ENCODE results near the gene IGSF10.

The IGSF10 gene

GRCh38 chr3:151459358-151459757 lies 1.5 kb downstream of the IGSF10 start:
- no peak for DNase-seq

DNA sequence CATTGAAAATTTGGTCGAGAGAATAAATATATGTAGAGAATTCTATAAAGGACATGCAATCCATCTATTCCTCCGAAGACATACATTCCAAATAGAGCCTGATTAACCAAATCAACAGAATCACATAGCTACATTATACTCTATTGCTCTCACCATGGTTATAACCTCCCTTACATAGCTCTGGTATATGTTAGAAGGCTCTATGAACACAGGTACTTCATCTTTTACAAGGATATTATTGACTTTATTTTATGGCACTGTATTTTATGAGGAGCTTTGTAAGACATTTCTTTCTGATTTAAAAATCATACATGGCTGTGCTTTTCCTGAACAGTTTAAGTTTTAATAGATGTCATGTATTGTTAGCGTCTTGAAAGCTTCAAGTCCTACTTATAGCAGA lies 4.8 kb downstream of the IGSF10 start:
- DNase-seq: no peak

- no peak for DNase-seq
These were observed 8.0 kb downstream of the IGSF10 start for GRCh38 chr3:151452841-151453240.

- no peak for DNase-seq
These were observed 8.5 kb downstream of the IGSF10 start for GRCh38 chr3:151452368-151452767.

GRCh38 chr3:151446002-151446340 lies 14.9 kb downstream of the IGSF10 start:
- no peak for DNase-seq

DNA sequence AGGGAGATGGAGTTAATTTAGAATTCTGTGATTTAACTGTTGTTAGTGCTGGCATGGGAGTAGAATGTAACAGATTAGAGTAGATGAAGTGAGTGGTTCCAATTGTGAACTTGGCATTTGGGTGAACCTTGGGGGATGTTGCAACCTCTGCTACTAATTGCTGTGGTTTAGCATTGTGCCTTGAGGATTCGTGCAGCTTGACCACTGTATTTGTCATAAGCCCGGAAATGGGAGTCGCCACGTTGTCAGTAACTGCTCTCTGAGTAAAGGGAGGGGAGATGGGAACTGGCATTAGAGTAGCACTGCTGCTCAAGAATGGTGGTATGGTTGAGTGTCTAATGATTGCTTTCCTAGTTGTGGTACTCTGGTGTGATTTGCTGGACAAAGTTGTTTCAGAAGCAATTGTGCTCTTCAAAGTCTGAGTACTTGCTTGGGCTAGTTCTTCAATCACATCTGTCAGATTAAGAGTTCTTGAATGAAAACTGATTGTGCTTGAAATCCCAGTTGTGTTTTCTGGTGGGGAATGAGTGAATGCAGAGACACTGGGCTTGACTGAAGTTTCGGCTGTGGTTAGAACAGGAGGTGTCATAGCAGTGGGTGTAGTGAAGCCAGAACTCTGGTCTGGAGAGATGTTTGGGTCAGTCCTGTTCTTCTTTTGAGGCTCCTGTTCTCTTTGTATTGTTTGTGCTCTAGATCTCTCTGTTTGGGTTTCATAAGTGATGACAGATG lies 15.4 kb downstream of the IGSF10 start:
- DNase-seq: no peak

DNA sequence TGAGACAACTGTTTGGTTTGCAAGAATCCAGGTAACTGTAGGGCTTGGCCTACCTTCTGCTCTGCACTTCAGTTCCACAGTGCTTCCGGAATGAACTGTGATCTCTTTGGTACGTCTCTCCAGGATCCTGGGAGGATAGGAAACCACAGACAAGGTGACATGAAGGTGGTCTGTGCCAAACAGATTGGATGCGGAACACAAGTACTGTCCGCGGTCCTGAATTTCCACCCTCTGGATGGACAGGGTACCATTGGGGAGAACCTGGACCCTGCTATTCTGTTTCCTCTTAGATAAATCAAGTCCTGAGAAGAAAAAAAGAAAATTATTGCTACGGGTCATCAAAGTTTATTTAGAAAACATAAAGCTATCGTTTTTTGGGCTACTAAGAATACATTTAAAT lies 17.3 kb downstream of the IGSF10 start:
- DNase-seq: no peak

GRCh38 chr3:151440940-151441339 lies 19.9 kb downstream of the IGSF10 start:
- no peak for DNase-seq

GRCh38 chr3:151439652-151440125 lies 21.2 kb downstream of the IGSF10 start:
- no peak for DNase-seq

GRCh38 chr3:151437906-151438305 lies 23.0 kb downstream of the IGSF10 start:
- no peak for DNase-seq

DNA sequence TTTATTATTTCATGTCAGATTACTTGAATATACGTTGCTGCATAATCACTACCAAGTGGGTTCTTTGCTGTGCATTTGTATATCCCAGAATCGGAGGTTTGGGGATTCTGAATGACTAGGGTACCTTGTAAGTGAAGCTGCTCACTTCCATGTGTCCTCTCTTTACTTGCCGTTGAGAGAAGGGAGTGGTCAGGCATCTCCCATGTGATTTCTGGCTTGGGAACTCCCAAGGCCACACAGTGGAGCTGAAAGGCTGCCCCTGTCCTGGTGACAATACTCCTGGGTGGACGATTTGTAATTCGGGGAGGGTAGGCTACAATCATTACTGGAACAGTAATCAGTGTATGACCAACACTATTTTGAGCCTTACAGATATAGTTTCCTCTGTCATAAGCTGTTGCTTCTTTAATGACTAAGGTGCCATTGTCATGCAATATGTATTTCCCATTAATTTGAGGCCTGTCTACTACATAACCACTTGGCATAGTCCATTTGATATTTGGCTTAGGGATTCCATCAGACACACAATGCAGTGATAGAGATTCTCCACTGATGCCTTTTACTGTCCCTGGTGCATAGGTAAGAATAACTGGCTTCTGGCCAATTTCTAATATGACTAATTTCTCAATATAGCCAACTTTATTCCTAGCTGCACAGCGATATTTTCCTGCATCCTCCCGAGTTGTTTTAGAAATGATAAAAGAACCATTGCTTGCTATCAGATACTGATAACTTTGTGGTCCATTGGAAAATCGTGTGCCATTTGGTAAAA lies 24.0 kb downstream of the IGSF10 start:
- DNase-seq: no peak

GRCh38 chr3:151434151-151434890 lies 26.5 kb downstream of the IGSF10 start:
- DNase-seq: no peak

DNA sequence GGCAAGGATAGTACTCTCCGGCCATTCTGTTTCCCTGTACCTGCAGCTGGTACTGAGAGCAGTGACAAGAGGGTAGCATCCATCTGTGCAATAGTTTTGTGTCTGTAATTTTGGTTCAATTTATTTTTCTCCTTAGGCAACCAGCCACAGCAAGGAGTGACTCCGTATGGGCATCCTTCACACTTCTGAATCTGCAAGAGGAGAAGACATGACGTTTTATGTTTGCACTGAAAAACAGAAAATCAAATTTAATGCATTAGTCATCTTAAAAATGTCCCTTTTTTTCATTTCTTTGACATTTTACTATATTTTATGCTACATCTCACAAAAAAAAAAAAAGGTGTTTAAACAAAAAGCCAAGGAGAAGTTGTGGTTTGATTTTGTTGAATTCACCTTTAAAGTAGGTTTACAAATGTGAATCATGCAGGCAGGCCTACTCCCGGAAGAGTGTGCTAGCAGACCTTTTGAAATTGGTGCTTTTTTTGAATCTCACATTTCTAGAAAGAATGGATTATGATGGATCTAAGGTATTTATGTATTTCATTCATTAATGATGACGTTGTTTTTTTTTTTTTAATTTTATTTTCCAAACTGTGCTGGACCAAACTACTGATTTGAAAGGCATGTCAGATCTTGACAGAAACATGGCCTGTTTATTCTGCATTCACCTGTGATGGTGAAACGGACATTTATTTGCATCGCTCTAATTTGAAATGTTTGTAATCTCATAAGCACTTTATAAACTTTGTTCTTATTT lies 28.1 kb downstream of the IGSF10 start:
- no peak for DNase-seq

DNA sequence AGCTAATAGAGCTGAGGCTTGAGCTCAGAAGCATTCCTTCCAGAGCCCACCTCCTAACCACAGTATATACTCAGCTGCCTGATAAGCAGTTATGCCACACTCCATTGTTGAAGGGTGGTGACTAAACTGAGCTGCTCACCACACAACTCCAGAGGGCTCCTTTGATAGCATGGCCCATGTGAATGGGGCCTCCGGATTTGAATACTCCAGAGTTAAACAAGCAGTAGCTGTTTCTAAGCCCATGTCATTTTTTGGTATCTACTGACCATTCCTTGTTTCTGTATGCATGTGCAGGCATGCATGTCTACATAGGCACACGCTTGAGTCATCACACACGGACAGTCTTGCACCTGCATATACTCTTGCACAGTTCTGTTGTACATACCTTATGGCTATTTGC lies 28.9 kb downstream of the IGSF10 start:
- DNase-seq: no peak

DNA sequence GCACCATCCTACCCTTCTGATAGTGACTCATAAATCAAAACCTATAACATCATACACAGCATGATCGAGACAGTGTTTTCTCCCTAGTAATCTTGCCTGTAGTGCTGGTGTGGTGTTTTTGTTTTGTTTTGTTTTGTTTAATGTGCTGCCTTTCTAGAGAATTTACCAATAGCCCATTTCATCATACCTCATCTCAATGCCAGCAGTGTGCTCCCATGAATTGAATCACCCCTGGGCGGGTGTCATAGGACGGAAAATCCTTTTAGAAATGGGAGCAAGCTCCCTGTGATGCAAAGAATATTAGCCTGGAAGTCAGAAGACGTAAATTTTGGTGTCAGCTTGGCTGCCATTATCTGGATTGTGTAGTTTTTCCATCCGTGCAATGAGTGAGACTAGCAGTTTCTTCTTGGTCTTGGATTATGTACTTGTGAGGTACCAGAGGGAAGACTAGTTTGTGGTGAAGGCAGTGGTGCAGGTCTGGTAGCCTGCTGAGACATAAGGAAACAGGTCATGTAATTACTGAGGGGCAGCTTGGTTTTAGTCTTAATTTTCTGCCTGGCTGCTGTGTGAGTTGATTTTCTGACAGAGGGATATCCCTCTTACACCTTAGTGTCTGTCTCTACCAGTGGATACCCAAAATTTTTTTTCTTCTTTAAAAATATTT lies 29.9 kb downstream of the IGSF10 start:
- DNase-seq: no peak

DNA sequence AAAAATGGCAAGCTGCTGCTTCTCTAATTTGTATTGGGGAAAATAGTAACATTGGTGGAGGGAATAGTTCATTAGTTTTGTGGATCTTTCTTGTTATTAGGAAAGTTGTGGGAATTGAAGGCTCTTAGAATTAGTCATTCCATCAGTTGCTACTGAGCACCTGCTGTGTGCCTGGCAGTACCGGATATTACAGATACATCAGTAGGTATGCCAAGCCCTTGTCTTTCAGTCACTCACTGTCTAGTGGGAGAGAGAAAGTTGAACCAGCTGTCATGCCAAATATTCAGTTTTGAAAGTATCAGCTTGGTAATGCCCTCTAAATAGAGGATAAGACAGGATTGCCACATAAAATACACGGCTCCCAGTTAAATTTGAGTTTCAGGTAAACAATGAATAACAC lies 32.5 kb downstream of the IGSF10 start:
- DNase-seq: no peak

DNA sequence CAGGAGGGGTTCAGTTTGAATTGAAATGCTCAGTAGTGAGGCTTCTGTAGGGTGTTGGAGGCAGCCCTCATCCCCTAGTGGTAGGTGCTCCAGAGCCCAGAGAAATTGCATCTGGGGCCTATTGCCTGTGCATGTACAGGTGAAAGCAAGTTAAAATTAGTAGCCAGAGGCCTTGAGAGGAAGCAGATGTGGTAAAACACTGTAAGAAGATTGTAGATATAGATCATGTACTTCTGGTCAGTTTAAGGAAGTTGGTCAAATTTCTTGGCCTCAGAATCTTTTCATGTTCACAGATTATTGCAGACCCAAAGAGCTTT lies 34.6 kb downstream of the IGSF10 start:
- DNase-seq: no peak

DNA sequence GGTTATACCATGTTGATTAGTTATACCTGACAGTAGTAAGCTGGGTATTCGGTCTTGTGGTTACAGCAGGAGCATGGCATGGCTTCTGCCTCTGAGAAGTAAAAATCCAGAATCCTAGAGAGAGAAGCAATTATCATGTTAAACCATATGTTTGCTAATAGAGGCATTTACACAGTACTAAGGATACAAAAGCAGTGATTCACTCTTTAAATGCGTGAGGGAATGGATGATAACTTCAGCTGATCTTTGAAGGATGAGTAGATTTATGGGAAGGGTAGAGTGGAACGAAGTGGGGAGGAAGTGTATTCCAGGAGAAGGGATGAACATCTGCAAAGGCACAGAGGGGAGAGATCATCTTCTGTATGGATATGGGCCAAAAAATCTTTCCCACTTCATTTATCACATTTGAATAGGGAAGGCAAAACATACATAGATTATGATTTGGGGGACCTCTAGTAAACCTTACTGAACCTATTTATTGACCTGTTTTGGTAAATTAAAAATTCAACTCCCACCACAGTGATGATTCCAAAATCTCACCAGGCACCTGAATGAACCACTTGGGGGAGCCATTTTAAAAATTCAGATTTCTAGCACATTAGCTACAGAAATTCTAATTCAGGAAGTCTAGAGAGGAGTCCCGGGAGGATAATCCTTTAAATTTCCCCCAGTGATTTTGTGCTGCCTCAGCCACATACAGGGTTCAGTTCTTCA lies 35.1 kb downstream of the IGSF10 start:
- no peak for DNase-seq

GRCh38 chr3:151423091-151423490 lies 37.8 kb downstream of the IGSF10 start:
- DNase-seq: no peak

DNA sequence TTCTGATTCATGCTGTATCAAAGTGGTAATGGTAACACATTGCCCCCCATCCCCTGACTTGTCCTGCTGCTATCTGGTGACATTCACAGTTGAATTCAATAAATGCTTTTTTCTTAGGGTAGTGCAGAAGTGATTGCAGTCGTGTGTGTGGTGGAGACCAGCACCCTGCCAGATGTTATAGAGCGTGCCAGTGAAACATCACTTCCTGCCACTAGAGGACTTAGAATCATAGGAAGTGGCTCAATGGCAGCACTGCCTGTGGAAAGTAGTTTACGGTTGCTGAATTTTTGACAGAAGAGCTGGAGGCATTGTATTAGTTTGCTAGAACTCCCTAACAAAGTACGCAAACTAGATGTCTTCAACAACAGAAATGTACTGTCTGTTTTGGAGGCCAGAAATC lies 38.9 kb downstream of the IGSF10 start:
- DNase-seq: no peak

GRCh38 chr3:151419806-151420205 lies 41.1 kb downstream of the IGSF10 start:
- DNase-seq: no peak

- no peak for DNase-seq
These were observed 45.6 kb downstream of the IGSF10 start for GRCh38 chr3:151415289-151415688.
